ENCODE measurements around the gene DNMT1. TPM values are rescaled to one million over a fixed set of nuclear protein-coding genes. Genes with fewer than 3 reads are reported as not detected.

Gene DNMT1
- total RNA-seq, 8 experiments from 2014 or later: 16.9 to 92.4 (median 37.4) TPM

DNA sequence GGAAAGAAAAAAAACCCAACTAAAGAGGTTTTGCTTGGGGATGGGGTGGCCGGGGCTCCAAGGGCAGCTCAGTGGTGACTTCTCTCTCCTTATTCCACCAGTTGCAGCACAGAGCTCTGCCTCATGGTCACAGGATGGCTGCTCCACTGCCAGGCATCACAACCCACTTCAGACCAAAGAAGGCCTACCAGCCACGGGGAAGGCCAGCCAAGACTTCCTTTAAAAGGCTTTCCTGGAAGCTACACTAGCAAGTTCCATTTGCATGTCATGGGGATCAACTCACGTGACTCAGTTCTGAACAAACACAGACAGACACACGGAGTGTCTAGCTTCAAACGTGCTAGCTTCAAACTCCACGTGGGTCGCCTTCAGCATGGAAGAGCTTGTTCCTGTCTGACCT, 61.8 kb downstream of the DNMT1 start:
- Histone ChIP-seq H3K4me3 (no peak overlapping the region), H3K27ac (no peak overlapping the region), H3K4me1 (replicated peaks in 1 of 2) (no peaks in the 10 kb centered on the region)
- in situ Hi-C loops (cut with MboI; ENCODE audit: low pct_unique_long_range_greater_than_20kb in 2 of 9, low sequenced_read_pairs in 9 of 9, unreplicated experiment in 9 of 9): no loop called here
- 62 to 100% (median 97%) methylated on average over 1 to 7 of the region's 7 CpGs; no CpG with 5 or more reads in 2 of the 10 experiments for WGBS, 10 experiments
- peak in 1 of 8 experiments; percentile 35 for ATAC-seq (replicated peaks in 6 of 8)

DNA sequence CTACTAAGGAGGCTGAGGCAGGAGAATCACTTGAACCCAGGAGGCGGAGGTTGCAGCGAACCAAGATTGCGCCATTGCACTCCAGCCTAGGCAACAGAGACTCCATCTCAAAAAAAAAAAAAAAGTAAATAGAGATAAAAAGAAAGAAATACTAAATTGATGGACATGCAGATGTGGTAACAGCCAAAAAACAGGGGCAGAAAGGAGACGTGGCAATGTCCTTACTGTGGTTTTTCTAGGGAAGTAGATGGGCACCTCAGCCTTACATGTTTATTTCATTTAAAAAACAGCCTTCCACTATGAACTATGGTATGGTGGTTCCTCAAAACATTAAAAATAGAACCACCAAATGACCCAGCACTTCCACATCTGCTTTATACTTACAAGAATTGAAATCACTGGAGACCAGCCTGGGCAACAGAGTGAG, 68.5 kb downstream of the DNMT1 start:
- WGBS, 10 experiments: 92 to 100% (median 100%) methylated on average over 1 to 4 of the region's 4 CpGs; no CpG with 5 or more reads in 3 of the 10 experiments
- H3K4me3 ChIP-seq: no peak overlapping the region
- H3K4me1 ChIP-seq (replicated peaks in 1 of 2): no peaks in the 10 kb centered on the region
- H3K27ac ChIP-seq: no peak overlapping the region
- no peak for ATAC-seq (replicated peaks in 6 of 8)
- in situ Hi-C loops (cut with MboI; ENCODE audit: low pct_unique_long_range_greater_than_20kb in 2 of 9, low sequenced_read_pairs in 9 of 9, unreplicated experiment in 9 of 9): no loop called here

- WGBS, 10 experiments: 75 to 100% (median 100%) methylated on average over 1 to 7 of the region's 7 CpGs; no CpG with 5 or more reads in 3 of the 10 experiments
- Histone ChIP-seq H3K4me1 (replicated peaks in 1 of 2) (no peaks in the 10 kb centered on the region), H3K27ac (no peak overlapping the region), H3K4me3 (no peak overlapping the region)
- in situ Hi-C loops (cut with MboI; ENCODE audit: low pct_unique_long_range_greater_than_20kb in 2 of 9, low sequenced_read_pairs in 9 of 9, unreplicated experiment in 9 of 9): no loop called here
- ATAC-seq (replicated peaks in 6 of 8): no peak
Measured at GRCh38 chr19:10124429-10124828, 70.3 kb downstream of the DNMT1 start.

GRCh38 chr19:10122045-10122444, 72.7 kb downstream of the DNMT1 start:
- H3K27ac ChIP-seq: no peak overlapping the region
- WGBS, 10 experiments: 27 to 100% (median 84%) methylated on average over 1 to 6 of the region's 6 CpGs; no CpG with 5 or more reads in 1 of the 10 experiments
- no peak overlapping the region for H3K4me3 ChIP-seq
- ATAC-seq (replicated peaks in 6 of 8): no peak
- peaks cover 6% of the 10 kb centered on the region in 2 donors for H3K4me1 ChIP-seq (replicated peaks in 1 of 2)
- in situ Hi-C loops (cut with MboI; ENCODE audit: low pct_unique_long_range_greater_than_20kb in 2 of 9, low sequenced_read_pairs in 9 of 9, unreplicated experiment in 9 of 9): no loop called here

GRCh38 chr19:10120538-10121189, 74.1 kb downstream of the DNMT1 start:
- ATAC-seq (replicated peaks in 6 of 8): peak in 2 of 8 experiments; percentile 13 to 27
- in situ Hi-C loops (cut with MboI; ENCODE audit: low pct_unique_long_range_greater_than_20kb in 2 of 9, low sequenced_read_pairs in 9 of 9, unreplicated experiment in 9 of 9): no loop called here
- peaks cover 6% of the 10 kb centered on the region in 2 donors for H3K4me1 ChIP-seq (replicated peaks in 1 of 2)
- H3K4me3 ChIP-seq: no peak overlapping the region
- H3K27ac ChIP-seq: no peak overlapping the region
- 4 to 93% (median 77%) methylated on average over 4 to 9 of the region's 9 CpGs for WGBS, 10 experiments

DNA sequence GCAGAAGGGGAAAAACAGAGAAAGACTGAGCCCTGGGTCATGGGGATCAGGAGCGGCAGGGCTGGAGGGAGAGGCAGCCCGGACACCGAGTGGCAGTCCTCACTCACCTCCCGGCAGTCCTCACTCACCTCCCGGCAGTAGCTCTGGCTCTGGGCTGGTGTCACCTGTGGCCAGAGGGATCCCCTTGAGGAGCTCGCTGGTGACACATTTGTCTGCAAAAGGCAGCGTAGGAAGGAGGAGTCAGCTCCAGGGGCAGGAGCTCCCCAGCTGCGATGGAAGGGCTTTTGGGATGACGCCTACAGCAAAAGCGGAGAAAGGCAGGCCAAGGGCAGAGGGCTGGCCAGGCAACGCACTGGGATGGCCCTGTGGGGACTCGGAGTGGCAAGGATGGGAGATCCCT, 75.8 kb downstream of the DNMT1 start:
- Histone ChIP-seq H3K4me1 (replicated peaks in 1 of 2) (peaks cover 6% of the 10 kb centered on the region in 2 donors), H3K4me3 (peak overlapping the region; percentile 72 to 99 (median 93)), H3K27ac (peak overlapping the region; percentile 91 to 96)
- in situ Hi-C loops (cut with MboI; ENCODE audit: low pct_unique_long_range_greater_than_20kb in 2 of 9, low sequenced_read_pairs in 9 of 9, unreplicated experiment in 9 of 9): no loop called here
- 0 to 69% (median 20%) methylated on average over 1 to 5 of the region's 12 CpGs; no CpG with 5 or more reads in 3 of the 10 experiments for WGBS, 10 experiments
- ATAC-seq (replicated peaks in 6 of 8): peak in 2 of 8 experiments; percentile 2 to 5

GRCh38 chr19:10116866-10117616, 77.7 kb downstream of the DNMT1 start:
- Histone ChIP-seq H3K27ac (no peak overlapping the region), H3K4me1 (replicated peaks in 1 of 2) (peaks cover 6% of the 10 kb centered on the region in 2 donors), H3K4me3 (no peak overlapping the region)
- no peak for ATAC-seq (replicated peaks in 6 of 8)
- in situ Hi-C loops (cut with MboI; ENCODE audit: low pct_unique_long_range_greater_than_20kb in 2 of 9, low sequenced_read_pairs in 9 of 9, unreplicated experiment in 9 of 9): no loop called here
- WGBS, 10 experiments: 82 to 100% (median 100%) methylated on average over 2 to 3 of the region's 21 CpGs; no CpG with 5 or more reads in 7 of the 10 experiments

GRCh38 chr19:10116085-10116865, 78.5 kb downstream of the DNMT1 start:
- Histone ChIP-seq H3K4me3 (no peak overlapping the region), H3K27ac (no peak overlapping the region), H3K4me1 (replicated peaks in 1 of 2) (peaks cover 6% of the 10 kb centered on the region in 2 donors)
- 80 to 100% (median 86%) methylated on average over 1 to 7 of the region's 35 CpGs; no CpG with 5 or more reads in 3 of the 10 experiments for WGBS, 10 experiments
- no peak for ATAC-seq (replicated peaks in 6 of 8)
- in situ Hi-C loops (cut with MboI; ENCODE audit: low pct_unique_long_range_greater_than_20kb in 2 of 9, low sequenced_read_pairs in 9 of 9, unreplicated experiment in 9 of 9): no loop called here

DNA sequence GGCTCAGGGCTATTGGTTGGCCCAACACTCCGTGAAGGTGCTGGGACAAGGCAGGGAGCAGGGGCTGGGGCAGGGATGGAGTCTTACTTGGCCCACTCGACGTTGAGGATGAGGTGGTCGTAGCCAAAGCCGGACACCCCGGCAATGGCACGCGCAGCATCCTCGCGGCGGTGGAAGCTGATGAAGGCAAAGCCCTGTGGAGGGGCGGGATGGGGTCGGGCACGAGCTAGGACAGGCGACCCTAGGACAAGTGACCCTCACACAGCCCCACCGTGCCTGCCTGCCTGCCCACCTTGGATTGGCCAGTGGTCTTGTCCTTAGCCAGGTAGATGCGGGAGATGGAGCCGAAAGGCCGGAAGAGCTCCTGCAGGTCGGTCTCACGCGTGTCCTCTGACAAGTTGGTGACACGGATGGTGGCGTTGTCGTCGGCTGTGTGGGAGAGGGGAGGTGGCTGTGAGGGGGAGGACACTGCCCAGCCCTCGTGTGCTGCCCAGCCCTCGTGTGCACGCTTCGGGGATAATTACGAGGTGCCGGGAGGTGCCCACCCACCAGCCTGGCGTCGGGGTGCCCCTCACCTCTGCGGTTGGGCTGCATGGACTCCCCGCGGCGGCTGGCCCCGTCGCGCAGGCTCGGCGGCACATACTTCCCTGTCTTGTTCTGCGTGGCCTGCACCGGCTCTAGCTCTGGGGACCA, 79.2 kb downstream of the DNMT1 start:
- 80 to 100% (median 95%) methylated on average over 1 to 10 of the region's 45 CpGs; no CpG with 5 or more reads in 4 of the 10 experiments for WGBS, 10 experiments
- Histone ChIP-seq H3K27ac (no peak overlapping the region), H3K4me3 (no peak overlapping the region), H3K4me1 (replicated peaks in 1 of 2) (peaks cover 6% of the 10 kb centered on the region in 2 donors)
- peak in 1 of 8 experiments; percentile 0 for ATAC-seq (replicated peaks in 6 of 8)
- in situ Hi-C loops (cut with MboI; ENCODE audit: low pct_unique_long_range_greater_than_20kb in 2 of 9, low sequenced_read_pairs in 9 of 9, unreplicated experiment in 9 of 9): no loop called here

DNA sequence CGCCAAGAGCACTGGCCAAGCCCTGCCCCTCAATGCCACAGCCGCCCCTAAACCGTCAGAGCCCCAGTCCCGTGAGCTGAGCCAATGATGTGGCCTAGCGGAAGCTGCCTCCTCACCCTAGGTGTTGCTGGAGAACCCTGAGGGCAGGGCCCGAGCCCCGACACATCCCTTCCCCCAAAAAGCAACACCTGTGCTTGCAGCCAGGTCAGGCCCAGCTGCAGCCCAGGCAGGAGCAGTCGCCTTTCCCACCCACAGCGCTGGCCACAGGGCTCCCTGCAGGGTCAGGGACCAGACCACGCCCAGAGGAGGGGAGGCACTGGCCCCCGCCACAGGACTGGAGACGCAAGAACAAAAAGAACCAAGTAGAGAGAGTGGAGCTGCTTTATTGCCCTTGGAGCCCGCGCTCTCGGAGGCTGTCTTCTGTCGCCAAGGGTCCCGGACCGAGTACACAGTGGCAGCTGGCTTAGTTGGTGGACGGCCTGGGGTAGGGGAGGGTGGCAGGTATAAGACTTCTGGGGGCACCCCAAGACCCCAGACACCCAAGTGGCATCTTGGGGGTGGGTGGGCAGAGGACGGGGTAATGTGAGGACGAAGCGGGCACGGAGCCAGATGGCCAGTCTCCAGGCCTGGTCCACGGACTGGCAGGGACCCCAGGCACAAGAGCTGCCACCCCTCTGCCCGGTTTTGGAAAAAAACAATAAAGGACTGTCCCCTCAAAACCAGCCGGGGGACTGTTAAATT, 79.9 kb downstream of the DNMT1 start:
- no peak overlapping the region for H3K4me3 ChIP-seq

DNA sequence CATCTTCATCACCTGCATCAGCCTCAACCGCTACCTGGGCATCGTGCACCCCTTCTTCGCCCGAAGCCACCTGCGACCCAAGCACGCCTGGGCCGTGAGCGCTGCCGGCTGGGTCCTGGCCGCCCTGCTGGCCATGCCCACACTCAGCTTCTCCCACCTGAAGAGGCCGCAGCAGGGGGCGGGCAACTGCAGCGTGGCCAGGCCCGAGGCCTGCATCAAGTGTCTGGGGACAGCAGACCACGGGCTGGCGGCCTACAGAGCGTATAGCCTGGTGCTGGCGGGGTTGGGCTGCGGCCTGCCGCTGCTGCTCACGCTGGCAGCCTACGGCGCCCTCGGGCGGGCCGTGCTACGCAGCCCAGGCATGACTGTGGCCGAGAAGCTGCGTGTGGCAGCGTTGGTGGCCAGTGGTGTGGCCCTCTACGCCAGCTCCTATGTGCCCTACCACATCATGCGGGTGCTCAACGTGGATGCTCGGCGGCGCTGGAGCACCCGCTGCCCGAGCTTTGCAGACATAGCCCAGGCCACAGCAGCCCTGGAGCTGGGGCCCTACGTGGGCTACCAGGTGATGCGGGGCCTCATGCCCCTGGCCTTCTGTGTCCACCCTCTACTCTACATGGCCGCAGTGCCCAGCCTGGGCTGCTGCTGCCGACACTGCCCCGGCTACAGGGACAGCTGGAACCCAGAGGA, 80.6 kb downstream of the DNMT1 start:
- no peak overlapping the region for H3K4me3 ChIP-seq
- peak; percentile 3 to 26 (median 12) for ATAC-seq (replicated peaks in 6 of 8)
- in situ Hi-C loops (cut with MboI; ENCODE audit: low pct_unique_long_range_greater_than_20kb in 2 of 9, low sequenced_read_pairs in 9 of 9, unreplicated experiment in 9 of 9): no loop called here
- WGBS, 10 experiments: 75 to 100% (median 92%) methylated on average over 1 to 15 of the region's 43 CpGs; no CpG with 5 or more reads in 7 of the 10 experiments
- H3K4me1 ChIP-seq (replicated peaks in 1 of 2): peaks cover 6% of the 10 kb centered on the region in 2 donors
- H3K27ac ChIP-seq: no peak overlapping the region

More for the DNA sequence above, 79.9 kb downstream of the DNMT1 start:
- peak in 5 of 8 experiments; percentile 0 to 5 (median 2) for ATAC-seq (replicated peaks in 6 of 8)
- in situ Hi-C loops (cut with MboI; ENCODE audit: low pct_unique_long_range_greater_than_20kb in 2 of 9, low sequenced_read_pairs in 9 of 9, unreplicated experiment in 9 of 9): no loop called here
- 83 to 100% (median 93%) methylated on average over 1 to 4 of the region's 26 CpGs; no CpG with 5 or more reads in 6 of the 10 experiments for WGBS, 10 experiments
- peaks cover 6% of the 10 kb centered on the region in 2 donors for H3K4me1 ChIP-seq (replicated peaks in 1 of 2)
- no peak overlapping the region for H3K27ac ChIP-seq
